ENCODE data around the gene MRE11. TPM values are rescaled to one million over a fixed set of nuclear protein-coding genes. Genes with fewer than 3 reads are reported as not detected.
"Not testable (repeated sequence)": the region's sequence is repeated elsewhere in the genome, so short reads cannot be mapped to it uniquely, and the experiment has no call there.

The MRE11 gene
- total RNA-seq, 3 donors from 2014 or later = 28.6 to 34.3 (median 30.9) TPM

DNA sequence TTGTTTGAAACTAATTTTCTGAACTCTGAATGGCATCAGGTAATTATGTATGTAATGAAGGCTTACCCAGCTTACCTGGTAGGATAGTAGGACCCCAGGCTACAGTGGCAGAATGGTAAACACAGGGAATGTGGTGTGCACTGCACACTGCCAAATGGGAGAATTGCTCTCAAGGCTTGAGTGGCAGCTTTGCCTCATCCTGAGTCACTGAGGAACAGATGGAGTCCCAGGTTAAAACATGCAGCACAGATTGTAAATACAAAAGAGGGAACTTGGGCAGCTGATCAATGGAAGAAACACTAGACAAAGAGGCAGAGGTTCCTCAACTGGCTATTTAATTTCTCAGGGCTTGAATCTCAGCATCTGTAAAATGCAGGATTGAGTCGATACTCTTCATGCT lies 116.8 kb downstream of the MRE11 start:
- DNase-seq (no peak), ATAC-seq (no peak)
- H3K4me3 Mint-ChIP-seq = no peak overlapping the region
- H3K4me1 Mint-ChIP-seq (ENCODE audit: low read depth) = no peaks in the 10 kb centered on the region
- peaks cover 6% of the 10 kb centered on the region for H3K27me3 Mint-ChIP-seq (ENCODE audit: low read depth)
- H3K9me3 Mint-ChIP-seq = peaks cover 4% of the 10 kb centered on the region
- H3K36me3 Mint-ChIP-seq (ENCODE audit: insufficient read depth) = no peaks in the 10 kb centered on the region

DNA sequence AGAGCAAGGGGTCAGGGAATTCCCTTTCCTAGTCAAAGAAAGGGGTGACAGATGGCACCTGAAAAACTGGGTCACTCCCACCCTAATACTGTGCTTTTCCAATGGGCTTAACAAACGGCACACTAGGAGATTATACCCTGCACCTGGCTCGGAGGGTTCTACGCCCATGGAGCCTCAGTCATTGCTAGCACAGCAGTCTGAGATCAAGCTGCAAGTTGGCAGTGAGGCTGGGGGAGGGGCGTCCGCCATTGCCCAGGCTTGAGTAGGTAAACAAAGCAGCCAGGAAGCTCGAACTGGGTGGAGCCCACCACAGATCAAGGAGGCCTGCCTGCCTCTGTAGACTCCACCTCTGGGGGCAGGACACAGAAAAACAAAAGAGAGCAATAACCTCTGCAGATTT lies 123.1 kb downstream of the MRE11 start:
- not testable (repeated sequence) for DNase-seq; H3K9me3 Mint-ChIP-seq; ATAC-seq; H3K4me3 Mint-ChIP-seq; H3K36me3 Mint-ChIP-seq (ENCODE audit: insufficient read depth); H3K4me1 Mint-ChIP-seq (ENCODE audit: low read depth); H3K27me3 Mint-ChIP-seq (ENCODE audit: low read depth)

Other genes with a start within 250 kb of the MRE11 start
- gene IZUMO1R, start 189.3 kb downstream of the MRE11 start, total RNA-seq = not detected
- under 1 TPM in 1 of 3 donors, not detected in 2; 0.05 TPM for gene GPR83, start 92.4 kb downstream of the MRE11 start, total RNA-seq
- gene ANKRD49, start 140 bp upstream of the MRE11 start, total RNA-seq = 10 to 100 TPM; 14.7 to 18.8 (median 17.2) TPM
- gene C11orf97, start 18.6 kb upstream of the MRE11 start, total RNA-seq = not detected
- 1 to 10 TPM; 7.6 to 8.2 (median 7.9) TPM for gene FUT4, start 50.1 kb upstream of the MRE11 start, total RNA-seq
- under 1 TPM; 0.32 to 0.54 (median 0.33) TPM for gene PIWIL4, start 73.5 kb upstream of the MRE11 start, total RNA-seq

All from activated T-cell treated with anti-CD3 and anti-CD28 coated beads, Interleukin-2, amount 50 U/mL, for 4 hours (primary cell).